Measurements from ENCODE around the gene TMEM8B.

DNA sequence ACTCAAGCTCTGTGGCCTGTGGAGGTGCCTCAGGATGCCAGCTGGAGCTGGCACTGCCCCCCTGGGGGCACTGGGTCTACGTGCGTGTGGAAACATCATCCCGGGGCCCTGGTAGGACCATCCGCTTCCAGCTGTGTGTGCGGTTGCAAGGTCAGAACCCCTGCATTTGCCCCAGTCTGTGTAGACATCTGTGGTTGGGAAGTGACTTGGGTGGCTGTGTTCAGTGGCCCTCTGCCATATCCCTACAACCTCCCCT is 12.5 kb downstream of the TMEM8B start:
- TF ChIP-seq SIN3A (IDR thresholded peaks at IDR 0.05; ENCODE audit: low read depth) (no peak), POLR2AphosphoS5 (IDR thresholded peaks at IDR 0.05; ENCODE audit: low read depth, low read length) (no peak), ZBTB33 (IDR thresholded peaks at IDR 0.05; ENCODE audit: extremely low read depth, insufficient replicate concordance, low read length) (no peak), POLR2A (IDR thresholded peaks at IDR 0.05; ENCODE audit: borderline replicate concordance, extremely low read depth, insufficient read depth, insufficient read length) (no peak), EZH2 (IDR thresholded peaks at IDR 0.05) (no peak)
- TF ChIP-seq, protein P1, sequence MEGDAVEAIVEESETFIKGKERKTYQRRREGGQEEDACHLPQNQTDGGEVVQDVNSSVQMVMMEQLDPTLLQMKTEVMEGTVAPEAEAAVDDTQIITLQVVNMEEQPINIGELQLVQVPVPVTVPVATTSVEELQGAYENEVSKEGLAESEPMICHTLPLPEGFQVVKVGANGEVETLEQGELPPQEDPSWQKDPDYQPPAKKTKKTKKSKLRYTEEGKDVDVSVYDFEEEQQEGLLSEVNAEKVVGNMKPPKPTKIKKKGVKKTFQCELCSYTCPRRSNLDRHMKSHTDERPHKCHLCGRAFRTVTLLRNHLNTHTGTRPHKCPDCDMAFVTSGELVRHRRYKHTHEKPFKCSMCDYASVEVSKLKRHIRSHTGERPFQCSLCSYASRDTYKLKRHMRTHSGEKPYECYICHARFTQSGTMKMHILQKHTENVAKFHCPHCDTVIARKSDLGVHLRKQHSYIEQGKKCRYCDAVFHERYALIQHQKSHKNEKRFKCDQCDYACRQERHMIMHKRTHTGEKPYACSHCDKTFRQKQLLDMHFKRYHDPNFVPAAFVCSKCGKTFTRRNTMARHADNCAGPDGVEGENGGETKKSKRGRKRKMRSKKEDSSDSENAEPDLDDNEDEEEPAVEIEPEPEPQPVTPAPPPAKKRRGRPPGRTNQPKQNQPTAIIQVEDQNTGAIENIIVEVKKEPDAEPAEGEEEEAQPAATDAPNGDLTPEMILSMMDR (IDR thresholded peaks at IDR 0.05 in 2 of 3, conservative IDR thresholded peaks at IDR 0.05 in 1 of 3; ENCODE audit: borderline replicate concordance in 1 of 3, insufficient read depth in 1 of 3, low read depth in 2 of 3, low read length in 2 of 3) = no peak
